OCI-LY1 (cell line): ENCODE data around the gene POU6F2.

ENCODE experiments used
- CTCF ChIP-seq: fragments of 200-600 bp; sonication (generic), shearing (Covaris generic); IDR thresholded peaks from 2 replicates; pipeline ENCODE4 v1.5.1; 2017; ENCODE audit warnings: mild to moderate bottlenecking, antibody characterized with exemption, low read length, moderate library complexity, mixed read lengths
- EZH2 ChIP-seq: fragments of 200-600 bp; sonication (generic), shearing (Covaris generic); IDR thresholded peaks from 2 replicates; pipeline ENCODE4 v1.8.0; 2017; ENCODE audit warnings: borderline replicate concordance, mixed run types, mild to moderate bottlenecking, antibody characterized with exemption, low read length, moderate library complexity, mixed read lengths

GRCh38 chr7:39043531-39043930 is 65.8 kb downstream of the POU6F2 start:
- no peak for TF ChIP-seq CTCF
- TF ChIP-seq EZH2: no peak
